ENCODE data around the gene MCHR1.

The MCHR1 gene

GRCh38 chr22:40687706-40688105 is 8.4 kb downstream of the MCHR1 start:
- no peaks in the 10 kb centered on the region for H3K27me3 ChIP-seq (replicated peaks; ENCODE audit: control insufficient read depth, insufficient read depth, low read length, poor library complexity, severe bottlenecking)
- no peak overlapping the region for H3K4me3 ChIP-seq (ENCODE audit: insufficient read depth, low read depth, low read length, poor library complexity, severe bottlenecking)
- DNase-seq, result no peak
- no peaks in the 10 kb centered on the region for H3K9me3 ChIP-seq (ENCODE audit: control insufficient read depth, low read length)
- no peak overlapping the region for H3K27ac ChIP-seq (ENCODE audit: insufficient read depth, low read length, poor library complexity, severe bottlenecking)
- H3K36me3 ChIP-seq (ENCODE audit: control insufficient read depth, insufficient read depth, low read length), result no peaks in the 10 kb centered on the region
- peaks cover 2% of the 10 kb centered on the region for H3K4me1 ChIP-seq (ENCODE audit: control insufficient read depth, insufficient read depth, low read length, poor library complexity, severe bottlenecking)

GRCh38 chr22:40690370-40690769 is 11.1 kb downstream of the MCHR1 start:
- Histone ChIP-seq H3K4me1 (ENCODE audit: control insufficient read depth, insufficient read depth, low read length, poor library complexity, severe bottlenecking) (no peaks in the 10 kb centered on the region), H3K27ac (ENCODE audit: insufficient read depth, low read length, poor library complexity, severe bottlenecking) (no peak overlapping the region), H3K4me3 (ENCODE audit: insufficient read depth, low read depth, low read length, poor library complexity, severe bottlenecking) (no peak overlapping the region), H3K27me3 (replicated peaks; ENCODE audit: control insufficient read depth, insufficient read depth, low read length, poor library complexity, severe bottlenecking) (no peaks in the 10 kb centered on the region), H3K9me3 (ENCODE audit: control insufficient read depth, low read length) (no peaks in the 10 kb centered on the region), H3K36me3 (ENCODE audit: control insufficient read depth, insufficient read depth, low read length) (no peaks in the 10 kb centered on the region)
- DNase-seq, result no peak

GRCh38 chr22:40691532-40691931 is 12.2 kb downstream of the MCHR1 start:
- H3K27me3 ChIP-seq (replicated peaks; ENCODE audit: control insufficient read depth, insufficient read depth, low read length, poor library complexity, severe bottlenecking), result no peaks in the 10 kb centered on the region
- no peaks in the 10 kb centered on the region for H3K9me3 ChIP-seq (ENCODE audit: control insufficient read depth, low read length)
- no peak overlapping the region for H3K4me3 ChIP-seq (ENCODE audit: insufficient read depth, low read depth, low read length, poor library complexity, severe bottlenecking)
- no peak overlapping the region for H3K27ac ChIP-seq (ENCODE audit: insufficient read depth, low read length, poor library complexity, severe bottlenecking)
- H3K36me3 ChIP-seq (ENCODE audit: control insufficient read depth, insufficient read depth, low read length), result no peaks in the 10 kb centered on the region
- no peaks in the 10 kb centered on the region for H3K4me1 ChIP-seq (ENCODE audit: control insufficient read depth, insufficient read depth, low read length, poor library complexity, severe bottlenecking)
- no peak for DNase-seq

- Histone ChIP-seq H3K9me3 (ENCODE audit: control insufficient read depth, low read length) (no peaks in the 10 kb centered on the region), H3K36me3 (ENCODE audit: control insufficient read depth, insufficient read depth, low read length) (no peaks in the 10 kb centered on the region), H3K27me3 (replicated peaks; ENCODE audit: control insufficient read depth, insufficient read depth, low read length, poor library complexity, severe bottlenecking) (no peaks in the 10 kb centered on the region), H3K4me1 (ENCODE audit: control insufficient read depth, insufficient read depth, low read length, poor library complexity, severe bottlenecking) (no peaks in the 10 kb centered on the region), H3K4me3 (ENCODE audit: insufficient read depth, low read depth, low read length, poor library complexity, severe bottlenecking) (no peak overlapping the region), H3K27ac (ENCODE audit: insufficient read depth, low read length, poor library complexity, severe bottlenecking) (no peak overlapping the region)
- no peak for DNase-seq
Measured at GRCh38 chr22:40694411-40694810, 15.1 kb downstream of the MCHR1 start.

- no peaks in the 10 kb centered on the region for H3K36me3 ChIP-seq (ENCODE audit: control insufficient read depth, insufficient read depth, low read length)
- DNase-seq, result no peak
- no peaks in the 10 kb centered on the region for H3K27me3 ChIP-seq (replicated peaks; ENCODE audit: control insufficient read depth, insufficient read depth, low read length, poor library complexity, severe bottlenecking)
- no peaks in the 10 kb centered on the region for H3K9me3 ChIP-seq (ENCODE audit: control insufficient read depth, low read length)
- peak overlapping the region; percentile 3 for H3K27ac ChIP-seq (ENCODE audit: insufficient read depth, low read length, poor library complexity, severe bottlenecking)
- no peaks in the 10 kb centered on the region for H3K4me1 ChIP-seq (ENCODE audit: control insufficient read depth, insufficient read depth, low read length, poor library complexity, severe bottlenecking)
- no peak overlapping the region for H3K4me3 ChIP-seq (ENCODE audit: insufficient read depth, low read depth, low read length, poor library complexity, severe bottlenecking)
Measured at GRCh38 chr22:40701274-40701673, 22.0 kb downstream of the MCHR1 start.

GRCh38 chr22:40703174-40703573 is 23.9 kb downstream of the MCHR1 start:
- Histone ChIP-seq H3K9me3 (ENCODE audit: control insufficient read depth, low read length) (no peaks in the 10 kb centered on the region), H3K36me3 (ENCODE audit: control insufficient read depth, insufficient read depth, low read length) (no peaks in the 10 kb centered on the region), H3K27ac (ENCODE audit: insufficient read depth, low read length, poor library complexity, severe bottlenecking) (no peak overlapping the region), H3K4me1 (ENCODE audit: control insufficient read depth, insufficient read depth, low read length, poor library complexity, severe bottlenecking) (no peaks in the 10 kb centered on the region), H3K4me3 (ENCODE audit: insufficient read depth, low read depth, low read length, poor library complexity, severe bottlenecking) (no peak overlapping the region), H3K27me3 (replicated peaks; ENCODE audit: control insufficient read depth, insufficient read depth, low read length, poor library complexity, severe bottlenecking) (no peaks in the 10 kb centered on the region)
- DNase-seq, result no peak

GRCh38 chr22:40703736-40704135 is 24.5 kb downstream of the MCHR1 start:
- no peak overlapping the region for H3K4me3 ChIP-seq (ENCODE audit: insufficient read depth, low read depth, low read length, poor library complexity, severe bottlenecking)
- H3K4me1 ChIP-seq (ENCODE audit: control insufficient read depth, insufficient read depth, low read length, poor library complexity, severe bottlenecking), result no peaks in the 10 kb centered on the region
- no peak overlapping the region for H3K27ac ChIP-seq (ENCODE audit: insufficient read depth, low read length, poor library complexity, severe bottlenecking)
- H3K36me3 ChIP-seq (ENCODE audit: control insufficient read depth, insufficient read depth, low read length), result no peaks in the 10 kb centered on the region
- no peaks in the 10 kb centered on the region for H3K27me3 ChIP-seq (replicated peaks; ENCODE audit: control insufficient read depth, insufficient read depth, low read length, poor library complexity, severe bottlenecking)
- DNase-seq, result no peak
- H3K9me3 ChIP-seq (ENCODE audit: control insufficient read depth, low read length), result no peaks in the 10 kb centered on the region

- H3K9me3 ChIP-seq (ENCODE audit: control insufficient read depth, low read length), result no peaks in the 10 kb centered on the region
- H3K36me3 ChIP-seq (ENCODE audit: control insufficient read depth, insufficient read depth, low read length), result no peaks in the 10 kb centered on the region
- no peaks in the 10 kb centered on the region for H3K4me1 ChIP-seq (ENCODE audit: control insufficient read depth, insufficient read depth, low read length, poor library complexity, severe bottlenecking)
- no peak overlapping the region for H3K4me3 ChIP-seq (ENCODE audit: insufficient read depth, low read depth, low read length, poor library complexity, severe bottlenecking)
- no peak overlapping the region for H3K27ac ChIP-seq (ENCODE audit: insufficient read depth, low read length, poor library complexity, severe bottlenecking)
- no peaks in the 10 kb centered on the region for H3K27me3 ChIP-seq (replicated peaks; ENCODE audit: control insufficient read depth, insufficient read depth, low read length, poor library complexity, severe bottlenecking)
- no peak for DNase-seq
Measured at GRCh38 chr22:40705918-40706682, 26.8 kb downstream of the MCHR1 start.

GRCh38 chr22:40707154-40707553 is 27.9 kb downstream of the MCHR1 start:
- Histone ChIP-seq H3K27me3 (replicated peaks; ENCODE audit: control insufficient read depth, insufficient read depth, low read length, poor library complexity, severe bottlenecking) (no peaks in the 10 kb centered on the region), H3K36me3 (ENCODE audit: control insufficient read depth, insufficient read depth, low read length) (no peaks in the 10 kb centered on the region), H3K4me3 (ENCODE audit: insufficient read depth, low read depth, low read length, poor library complexity, severe bottlenecking) (no peak overlapping the region), H3K27ac (ENCODE audit: insufficient read depth, low read length, poor library complexity, severe bottlenecking) (no peak overlapping the region), H3K4me1 (ENCODE audit: control insufficient read depth, insufficient read depth, low read length, poor library complexity, severe bottlenecking) (no peaks in the 10 kb centered on the region), H3K9me3 (ENCODE audit: control insufficient read depth, low read length) (no peaks in the 10 kb centered on the region)
- no peak for DNase-seq

- H3K27ac ChIP-seq (ENCODE audit: insufficient read depth, low read length, poor library complexity, severe bottlenecking), result no peak overlapping the region
- H3K4me1 ChIP-seq (ENCODE audit: control insufficient read depth, insufficient read depth, low read length, poor library complexity, severe bottlenecking), result no peaks in the 10 kb centered on the region
- H3K9me3 ChIP-seq (ENCODE audit: control insufficient read depth, low read length), result no peaks in the 10 kb centered on the region
- H3K4me3 ChIP-seq (ENCODE audit: insufficient read depth, low read depth, low read length, poor library complexity, severe bottlenecking), result no peak overlapping the region
- no peaks in the 10 kb centered on the region for H3K27me3 ChIP-seq (replicated peaks; ENCODE audit: control insufficient read depth, insufficient read depth, low read length, poor library complexity, severe bottlenecking)
- DNase-seq, result no peak
- H3K36me3 ChIP-seq (ENCODE audit: control insufficient read depth, insufficient read depth, low read length), result no peaks in the 10 kb centered on the region
Measured at GRCh38 chr22:40708177-40708576, 28.9 kb downstream of the MCHR1 start.
